Stimulated activated CD4-positive, alpha-beta T cell treated with anti-CD3 and anti-CD28 coated beads, Interleukin-1b, Interleukin-23, amount 100 ng/mL, for 24 hours (primary cell): ENCODE data around the gene CRIP2.

Experiments
- DNase-seq, 4 experiments: peaks; one replicate each; pipeline ENCODE4 v3.0.0-alpha.2; 2020; ENCODE audit warnings: low read depth in 4 of 4, low spot score in 1 of 4

The CRIP2 gene

GRCh38 chr14:105487449-105487985 is 12.9 kb downstream of the CRIP2 start:
- peak in 1 of 4 experiments; percentile 52 for DNase-seq

- DNase-seq = no peak
These were observed 13.6 kb downstream of the CRIP2 start for GRCh38 chr14:105487986-105488777.

DNA sequence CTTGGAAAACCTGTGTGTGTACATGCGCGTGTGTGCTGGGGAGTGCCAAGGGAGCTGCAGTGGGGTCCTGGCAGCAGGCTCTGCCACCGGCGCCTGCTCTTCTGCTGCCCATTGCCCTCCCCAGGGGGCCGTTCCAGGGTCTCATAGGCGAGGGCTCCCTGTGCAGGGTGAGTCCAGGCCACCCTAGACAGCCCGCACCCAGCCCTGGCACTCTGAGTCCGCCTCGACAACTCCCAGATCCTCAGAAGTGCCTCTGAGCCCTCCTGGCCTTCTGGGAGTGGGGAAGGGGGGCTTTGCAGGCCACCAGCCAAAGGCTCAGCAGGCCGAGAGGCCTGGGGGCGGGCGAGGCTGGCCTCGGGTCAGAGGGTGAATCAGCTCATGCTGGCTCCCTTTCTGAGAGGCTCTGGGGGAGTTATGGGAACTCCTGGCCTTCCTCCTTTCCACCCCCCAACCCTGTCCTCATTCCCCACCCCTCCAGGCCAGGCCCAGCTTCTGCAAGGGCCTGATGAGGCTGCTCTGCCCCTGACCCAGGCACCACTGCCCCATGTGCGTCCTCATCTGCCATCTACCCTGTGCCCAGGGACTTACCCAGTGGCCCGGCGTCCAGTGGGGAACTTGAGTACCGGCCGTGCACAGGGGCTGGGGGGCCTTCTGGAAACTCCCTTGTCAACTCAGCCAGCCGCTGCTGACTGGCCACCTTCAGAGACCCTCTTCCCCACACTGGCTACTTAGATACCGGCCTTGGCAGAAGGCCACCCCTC is 14.3 kb downstream of the CRIP2 start:
- no peak for DNase-seq

DNA sequence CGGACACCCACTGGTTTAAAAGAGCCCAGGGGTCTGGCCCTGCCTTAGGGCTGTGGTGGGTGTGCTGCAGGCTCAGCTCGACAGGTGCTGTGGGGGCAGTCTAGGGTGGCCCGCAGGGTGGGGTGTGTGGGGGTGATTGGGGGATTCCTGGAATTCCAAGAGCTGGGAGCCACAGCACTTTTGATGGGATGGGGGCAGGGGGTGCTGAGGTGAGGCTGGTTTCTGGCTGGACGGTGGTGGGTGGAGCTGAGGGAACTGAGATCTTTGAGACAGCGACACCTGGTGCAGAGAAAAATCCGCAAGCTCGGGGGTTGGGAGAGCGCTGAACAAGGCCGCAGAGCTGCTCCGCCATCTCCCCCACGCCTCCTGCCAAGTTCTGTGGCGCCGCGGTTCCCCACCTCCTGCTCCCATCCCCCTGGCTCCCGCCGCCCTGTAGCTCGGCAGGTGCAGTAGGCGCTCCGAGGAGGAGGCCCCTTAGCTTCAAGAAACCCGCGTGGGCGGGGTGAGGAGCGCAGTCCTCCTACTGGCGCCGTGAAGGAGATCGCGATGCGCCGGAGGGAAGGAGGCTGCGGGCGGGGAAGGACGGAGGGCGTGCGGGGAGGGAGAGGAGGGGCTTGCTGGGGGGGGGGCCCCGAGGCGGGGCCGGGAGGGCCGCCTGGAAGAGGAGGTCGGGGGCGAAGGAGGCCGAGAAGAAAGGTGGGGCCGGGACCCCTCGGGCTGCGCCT is 15.1 kb downstream of the CRIP2 start:
- peak; percentile 63 to 77 (median 68) for DNase-seq

DNA sequence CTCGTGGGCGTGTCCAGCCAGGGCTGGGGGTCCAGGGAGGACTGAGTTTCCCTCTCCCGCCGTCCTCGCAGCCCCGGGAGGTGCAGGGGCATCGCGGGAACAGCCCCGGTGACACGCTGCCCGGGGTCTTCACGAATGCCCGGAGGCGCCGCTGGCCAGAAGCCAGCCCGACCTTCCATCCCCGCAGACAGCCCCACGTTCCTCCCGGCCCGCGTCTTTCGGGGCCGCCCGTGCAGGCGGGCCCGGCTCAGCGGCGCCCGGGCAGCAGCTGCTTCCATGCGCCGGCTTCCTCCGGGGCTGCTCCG is 15.6 kb downstream of the CRIP2 start:
- DNase-seq = no peak

GRCh38 chr14:105490572-105491365 is 16.1 kb downstream of the CRIP2 start, which contains the start of gene TEDC1:
Gene TEDC1 (plus strand): TSS chr14:105491246. CDS start chr14:105491376, 130 bp downstream.
- DNase-seq = peak; percentile 91 to 99 (median 98)

DNA sequence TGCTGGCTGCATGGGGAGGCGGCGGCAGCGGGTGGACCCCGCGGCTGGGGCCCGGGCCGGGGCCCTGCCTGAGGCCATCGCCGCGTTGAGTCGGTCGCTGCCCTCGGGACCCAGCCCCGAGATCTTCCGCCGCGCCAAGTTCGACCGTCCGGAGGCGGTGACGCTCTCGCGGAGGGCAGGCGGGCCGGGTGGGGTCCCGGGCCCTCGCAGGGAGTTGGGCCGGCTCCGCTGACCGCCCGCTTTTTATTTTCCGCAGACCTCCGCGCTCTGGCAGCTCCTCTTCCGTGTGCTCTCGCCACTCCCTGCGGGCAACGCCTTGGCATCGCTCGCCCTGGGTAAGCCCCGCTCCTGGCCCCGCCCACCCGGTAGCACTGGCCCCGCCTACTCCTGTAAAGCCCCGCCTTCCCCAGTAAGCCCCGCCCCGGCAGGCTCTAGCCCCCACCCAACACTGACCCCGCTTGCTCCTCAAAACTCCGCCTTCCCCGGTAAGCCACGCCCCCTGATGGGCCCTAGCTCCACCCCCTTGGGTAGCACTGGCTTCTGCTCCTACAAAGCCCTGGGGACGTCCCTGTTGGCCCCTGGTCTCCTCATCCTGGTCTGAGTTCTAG is 16.8 kb downstream of the CRIP2 start:
- DNase-seq = peak; percentile 59 to 89 (median 86)

GRCh38 chr14:105492031-105492970 is 17.7 kb downstream of the CRIP2 start:
- DNase-seq = no peak

DNA sequence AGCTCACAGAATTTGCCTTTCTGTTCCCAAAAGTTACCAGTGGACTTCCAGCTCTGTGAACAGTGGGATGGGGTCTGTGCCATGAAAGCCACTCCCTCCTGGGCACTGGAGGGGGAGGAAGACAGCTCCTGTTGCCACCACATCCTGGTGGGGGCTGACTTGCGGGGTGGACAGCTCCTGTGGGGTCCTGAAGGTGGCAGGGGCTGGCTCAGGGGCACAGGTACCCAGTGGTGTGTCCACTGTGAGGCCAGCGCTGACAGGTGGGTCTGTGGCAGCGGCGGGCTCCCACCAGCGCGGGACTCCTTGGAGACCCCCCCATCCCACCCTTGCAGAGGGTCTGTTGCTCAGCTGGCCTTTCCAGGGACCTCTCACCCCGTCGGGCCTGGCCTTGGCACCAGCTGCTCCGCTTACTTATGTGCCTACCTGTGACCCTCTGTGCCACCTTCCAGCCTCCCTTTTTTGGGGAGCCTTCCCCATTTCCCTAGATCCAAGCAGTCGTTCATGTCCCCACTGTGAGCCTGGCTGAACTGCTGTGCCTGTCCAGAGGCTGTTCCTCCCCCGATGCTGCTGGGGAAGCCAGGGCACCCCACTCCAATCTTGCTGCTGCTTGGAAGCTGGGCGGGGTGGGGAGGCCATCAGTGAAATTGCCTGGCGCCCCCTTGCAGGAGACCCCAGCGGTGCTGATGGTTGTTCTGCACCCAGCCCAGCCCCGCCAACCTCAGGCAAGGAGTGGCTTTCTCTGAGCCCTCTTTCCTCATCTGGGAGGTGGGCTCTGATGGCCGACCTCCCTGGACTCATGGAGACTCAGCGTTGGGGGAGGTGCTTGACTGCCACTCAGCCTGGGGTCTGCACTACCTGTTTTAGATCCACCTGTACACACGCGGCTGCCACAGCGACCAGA is 18.6 kb downstream of the CRIP2 start:
- no peak for DNase-seq

DNA sequence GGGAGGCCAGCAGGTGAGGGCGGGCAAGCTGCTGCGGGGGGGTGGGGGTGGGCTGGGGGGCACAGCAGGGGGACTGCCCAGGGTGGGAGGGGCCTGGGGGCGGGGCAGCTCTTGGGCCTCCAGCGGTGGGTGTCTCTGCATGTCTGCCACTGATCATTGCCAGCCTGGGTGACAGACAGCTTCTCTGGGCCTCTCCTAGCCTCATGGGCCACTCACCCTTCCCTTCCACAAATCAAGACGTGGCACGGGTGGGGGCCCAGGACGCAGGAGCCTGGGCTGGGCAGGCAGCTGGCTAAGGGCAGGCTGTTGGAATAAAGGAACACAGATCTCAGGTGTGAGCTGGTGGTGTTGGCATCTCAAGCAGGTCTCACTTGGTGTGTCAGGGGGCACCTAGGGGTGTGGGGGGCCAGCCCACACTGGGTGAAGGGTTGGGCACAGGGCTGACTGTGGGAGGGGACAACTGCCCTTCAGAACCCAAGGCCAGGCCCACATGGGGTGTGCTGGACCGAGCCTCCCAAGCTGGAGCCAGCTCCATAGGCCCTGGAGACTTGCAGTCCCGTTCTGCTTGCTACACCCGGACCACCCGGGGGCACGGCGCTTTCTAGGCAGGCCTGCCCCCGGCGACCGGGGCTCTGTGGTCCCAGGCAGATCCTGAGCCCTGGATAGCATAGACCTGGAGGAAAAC is 19.4 kb downstream of the CRIP2 start:
- DNase-seq = no peak

DNA sequence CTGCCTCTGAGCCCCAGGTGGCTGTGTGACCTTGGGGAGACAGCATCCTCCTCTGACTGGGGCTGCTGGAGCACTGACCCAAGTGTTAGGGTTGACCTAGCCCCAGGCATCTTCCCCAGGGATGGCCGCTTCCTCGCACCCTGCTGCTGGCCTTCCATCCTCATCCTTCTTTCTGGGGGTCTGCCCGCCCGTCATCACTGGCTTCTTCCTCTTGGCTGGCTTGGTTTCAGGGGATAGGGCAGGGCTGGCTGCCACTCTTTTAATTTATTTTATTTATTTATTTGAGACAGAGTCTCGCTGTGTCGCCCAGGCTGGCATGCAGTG is 19.9 kb downstream of the CRIP2 start:
- DNase-seq = no peak

GRCh38 chr14:105495101-105495989 is 20.7 kb downstream of the CRIP2 start:
- DNase-seq = no peak

DNA sequence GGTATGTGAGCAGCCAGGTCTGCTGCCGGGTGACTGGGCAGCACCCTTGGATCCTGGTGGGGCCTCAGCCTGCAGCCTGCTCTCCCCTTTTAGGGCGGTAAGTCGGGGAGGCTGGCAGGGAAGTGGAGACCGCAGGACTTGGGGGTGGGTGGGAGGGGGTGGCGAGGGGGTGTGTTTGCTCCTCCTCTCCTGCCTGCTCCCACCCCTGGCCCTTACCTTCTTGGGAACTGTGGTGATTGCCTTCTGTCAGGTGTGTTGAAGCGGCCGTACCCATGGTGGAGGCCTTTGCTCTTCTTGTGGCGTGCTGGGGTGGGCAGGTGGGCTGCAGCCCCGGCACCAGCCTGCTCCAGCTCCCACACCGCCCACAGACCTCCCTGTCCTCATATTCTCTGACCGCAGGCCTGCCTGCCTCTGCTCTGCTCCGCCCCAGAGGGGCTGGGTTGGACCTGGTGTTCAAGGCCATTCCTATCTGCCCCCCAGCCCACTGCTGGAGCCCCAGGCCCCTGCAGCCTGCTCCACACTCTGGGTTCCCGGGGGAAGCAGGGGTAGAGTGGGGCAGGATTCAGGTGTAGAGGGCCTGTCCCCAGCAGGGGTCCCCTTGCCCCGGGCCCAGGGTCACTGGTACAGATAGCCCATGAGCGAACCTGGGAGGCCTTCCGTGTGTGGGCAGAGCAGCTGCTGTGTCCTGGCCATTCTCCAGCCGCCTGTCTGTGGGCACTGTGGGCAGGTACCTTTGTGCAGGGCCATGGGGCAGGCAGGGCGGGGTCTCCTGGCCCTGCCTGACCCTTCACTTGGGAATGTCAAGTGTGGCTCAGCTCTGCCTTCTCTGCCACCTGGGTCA is 21.6 kb downstream of the CRIP2 start:
- DNase-seq = no peak

- DNase-seq = no peak
These were observed 22.4 kb downstream of the CRIP2 start for GRCh38 chr14:105496831-105497591.
